ENCODE data around the gene ARHGEF2. TPM values are rescaled to one million over a fixed set of nuclear protein-coding genes. Genes with fewer than 3 reads are reported as not detected.

The ARHGEF2 gene
- total and polyA plus RNA-seq, 2 of the 13 experiments (the other 11 are each of a cell fraction or from before 2014, with no cell fraction given) = 16.1 to 32.1 TPM

- TF ChIP-seq CERS6 (CRISPR knock-in tag; IDR thresholded peaks at IDR 0.05) (no peak), TFE3 (CRISPR knock-in tag; IDR thresholded peaks at IDR 0.05) (no peak), ZBTB39 (CRISPR knock-in tag; IDR thresholded peaks at IDR 0.05) (no peak), SIX4 (CRISPR knock-in tag; IDR thresholded peaks at IDR 0.05) (peak; percentile 37; the same call in 1 of the 2 replicates), ZNF33B (CRISPR knock-in tag; IDR thresholded peaks at IDR 0.05) (no peak), ZNF337 (CRISPR knock-in tag; IDR thresholded peaks at IDR 0.05; ENCODE audit: borderline replicate concordance, low read depth) (no peak), RERE (CRISPR knock-in tag; IDR thresholded peaks at IDR 0.05; ENCODE audit: low read depth) (no peak), MYPOP (CRISPR knock-in tag; IDR thresholded peaks at IDR 0.05) (no peak; the same call in 1 of the 2 replicates), RBFOX2 (IDR thresholded peaks at IDR 0.05; ENCODE audit: low read depth, low read length) (peak; percentile 93), TEAD2 (CRISPR knock-in tag; IDR thresholded peaks at IDR 0.05) (no peak), ATRX (CRISPR knock-in tag; IDR thresholded peaks at IDR 0.05; ENCODE audit: borderline replicate concordance) (no peak), GFI1 (CRISPR knock-in tag; IDR thresholded peaks at IDR 0.05; ENCODE audit: borderline replicate concordance) (no peak), ZNF468 (CRISPR knock-in tag; IDR thresholded peaks at IDR 0.05) (no peak), SP2 (CRISPR knock-in tag; IDR thresholded peaks at IDR 0.05) (peak; percentile 94), RELA (CRISPR knock-in tag; IDR thresholded peaks at IDR 0.05) (no peak), SIN3B (IDR thresholded peaks at IDR 0.05; ENCODE audit: low read length) (peak; percentile 60), ZNF619 (CRISPR knock-in tag; IDR thresholded peaks at IDR 0.05) (no peak), NFATC3 (CRISPR knock-in tag; IDR thresholded peaks at IDR 0.05) (no peak)
These were observed 44.0 kb downstream of the ARHGEF2 start, which contains the start of gene KHDC4 (continued) for GRCh38 chr1:155934097-155934935.

Data from HepG2 (cell line).